Breast epithelium (tissue), 4 donors: ENCODE measurements around the gene TGFBR3. TPM values are rescaled to one million over a fixed set of nuclear protein-coding genes. Genes with fewer than 3 reads are reported as not detected.
"Not testable (repeated sequence)": the region's sequence is repeated elsewhere in the genome, so short reads cannot be mapped to it uniquely, and the experiment has no call there.

Source experiments
- DNase-seq, 2 donors: peaks; one replicate each; pipeline ENCODE4 v3.0.0-alpha.2; 2019; ENCODE audit warnings: low spot score in 2 of 2
- H3K27ac ChIP-seq, 2 donors: fragments of 200-600 bp; sonication (generic) in 1 of 2; one replicate each; pipeline ENCODE4 v1.5.1; 2016 to 2019; ENCODE audit warnings: mild to moderate bottlenecking in 1 of 2
- H3K27me3 ChIP-seq, 2 donors: fragments of 200-600 bp; sonication (generic) in 1 of 2; one replicate each; pipeline versions ENCODE4 v1.5.1 to v1.6.0; 2017 to 2019; ENCODE audit warnings: control low read depth in 1 of 2, mild to moderate bottlenecking in 1 of 2
- H3K36me3 ChIP-seq: fragments of 200-600 bp; one replicate; pipeline ENCODE4 v1.5.1; 2019
- H3K4me1 ChIP-seq, 2 donors: fragments of 200-600 bp; sonication (generic); one replicate each; pipeline ENCODE4 v1.5.1; 2016 to 2019; ENCODE audit warnings: control low read depth in 1 of 2
- H3K4me3 ChIP-seq, 3 donors: fragments of 200-600 bp; sonication (generic); 1 replicate in 2 of 3; 2 replicates in 1 of 3; pipeline ENCODE4 v1.5.1; 2016 to 2019; ENCODE audit warnings: mild to moderate bottlenecking in 3 of 3, moderate library complexity in 2 of 3
- H3K9me3 ChIP-seq, 2 donors: fragments of 200-600 bp; sonication (generic) in 1 of 2; one replicate each; pipeline ENCODE4 v1.5.1; 2016 to 2019; ENCODE audit warnings: control low read depth in 1 of 2
- CTCF ChIP-seq, 3 donors: fragments of 450-650 bp; IDR thresholded peaks; one replicate each; pipeline ENCODE4 v1.5.1; 2016 to 2017; ENCODE audit warnings: antibody characterized with exemption in 3 of 3, mild to moderate bottlenecking in 3 of 3, moderate library complexity in 3 of 3
- POLR2A ChIP-seq: fragments of 450-650 bp; IDR thresholded peaks from one replicate; pipeline ENCODE4 v1.6.1; 2016; ENCODE audit warnings: antibody characterized with exemption, mild to moderate bottlenecking, moderate library complexity
- POLR2AphosphoS5 ChIP-seq, 3 donors: sonication (generic); formaldehyde crosslinking; IDR thresholded peaks; one replicate each; pipeline ENCODE4 v1.6.1; 2017; ENCODE audit warnings: antibody characterized with exemption in 3 of 3
- intact Hi-C: fragments of 100-400 bp; cut with DNase I; formaldehyde crosslinking; loops from one replicate; pipeline ENCODE4 v1.15.1; 2023; ENCODE audit warnings: low total_unique reads
- total RNA-seq, 3 donors: library from RNA; depleted of rRNA; stranded (reverse); fragments of >200 nt; gene quantifications; one replicate each; pipeline ENCODE4 v1.1.0, GENCODE V29; 2016

The TGFBR3 gene
- total RNA-seq, 3 donors from 2014 or later: 127 to 287 (median 167) TPM

- no peaks in the 10 kb centered on the region for H3K36me3 ChIP-seq
- H3K9me3 ChIP-seq: no peaks in the 10 kb centered on the region
- intact Hi-C loops: no loop called here
- TF ChIP-seq POLR2A (no peak), CTCF (IDR thresholded peaks at IDR 0.05) (no peak), POLR2AphosphoS5 (IDR thresholded peaks at IDR 0.05) (no peak)
- H3K4me1 ChIP-seq: peaks cover 3 to 6% of the 10 kb centered on the region in 2 donors
- no peak overlapping the region for H3K4me3 ChIP-seq
- H3K27me3 ChIP-seq: no peaks in the 10 kb centered on the region
- DNase-seq: no peak
- H3K27ac ChIP-seq: no peak overlapping the region
Observed at GRCh38 chr1:91862120-91862519, 23.8 kb downstream of the TGFBR3 start.

GRCh38 chr1:91857557-91858239 is 28.3 kb downstream of the TGFBR3 start:
- Histone ChIP-seq H3K27ac (no peak overlapping the region), H3K9me3 (no peaks in the 10 kb centered on the region), H3K36me3 (no peaks in the 10 kb centered on the region), H3K4me3 (no peak overlapping the region), H3K27me3 (no peaks in the 10 kb centered on the region), H3K4me1 (no peaks in the 10 kb centered on the region)
- TF ChIP-seq CTCF (IDR thresholded peaks at IDR 0.05) (no peak), POLR2A (no peak), POLR2AphosphoS5 (IDR thresholded peaks at IDR 0.05) (no peak)
- DNase-seq: no peak
- intact Hi-C loops: no loop called here

GRCh38 chr1:91856996-91857395 is 29.0 kb downstream of the TGFBR3 start:
- Histone ChIP-seq H3K27ac (peak overlapping the region in 1 of 2 donors; percentile 52), H3K36me3 (no peaks in the 10 kb centered on the region)
- intact Hi-C loops: no loop called here

GRCh38 chr1:91854852-91855534 is 31.0 kb downstream of the TGFBR3 start:
- Histone ChIP-seq H3K9me3 (no peaks in the 10 kb centered on the region), H3K4me3 (no peak overlapping the region), H3K27me3 (no peaks in the 10 kb centered on the region), H3K4me1 (peaks cover 0 to 6% of the 10 kb centered on the region in 2 donors), H3K36me3 (no peaks in the 10 kb centered on the region), H3K27ac (peak overlapping the region in 1 of 2 donors; percentile 23)
- intact Hi-C loops: no loop called here
- no peak for DNase-seq
- TF ChIP-seq CTCF (IDR thresholded peaks at IDR 0.05) (no peak), POLR2AphosphoS5 (IDR thresholded peaks at IDR 0.05) (no peak), POLR2A (no peak)

More at GRCh38 chr1:91856996-91857395, 29.0 kb downstream of the TGFBR3 start:
- DNase-seq: no peak
- Histone ChIP-seq H3K4me3 (no peak overlapping the region), H3K4me1 (no peaks in the 10 kb centered on the region), H3K27me3 (no peaks in the 10 kb centered on the region), H3K9me3 (no peaks in the 10 kb centered on the region)
- no peak for TF ChIP-seq POLR2A
- no peak for TF ChIP-seq POLR2AphosphoS5 (IDR thresholded peaks at IDR 0.05)
- TF ChIP-seq CTCF (IDR thresholded peaks at IDR 0.05): no peak

- Histone ChIP-seq H3K4me3 (no peak overlapping the region), H3K27ac (peak overlapping the region; percentile 3 to 5), H3K27me3 (no peaks in the 10 kb centered on the region), H3K9me3 (no peaks in the 10 kb centered on the region), H3K4me1 (peaks cover 0 to 6% of the 10 kb centered on the region in 2 donors), H3K36me3 (no peaks in the 10 kb centered on the region)
- intact Hi-C loops: no loop called here
- TF ChIP-seq POLR2A: no peak
- no peak for TF ChIP-seq CTCF (IDR thresholded peaks at IDR 0.05)
- no peak for TF ChIP-seq POLR2AphosphoS5 (IDR thresholded peaks at IDR 0.05)
- no peak for DNase-seq
Observed at GRCh38 chr1:91853397-91853796, 32.6 kb downstream of the TGFBR3 start.

- intact Hi-C loops, H3K4me3 ChIP-seq, H3K9me3 ChIP-seq, H3K4me1 ChIP-seq, H3K27me3 ChIP-seq, H3K36me3 ChIP-seq, DNase-seq: not testable (repeated sequence)
- H3K27ac ChIP-seq: peak overlapping the region; percentile 34 to 79
Observed at GRCh38 chr1:91852011-91852410, 33.9 kb downstream of the TGFBR3 start.
